NCI-H1417 treated with DMSO at 0.1 percent for 48 hours (cell line): ENCODE measurements around the gene SLC25A21.
A peak's percentile ranks its signal among the peaks of the same experiment; 100 is the strongest.
"Not testable (repeated sequence)": the region's sequence is repeated elsewhere in the genome, so short reads cannot be mapped to it uniquely, and the experiment has no call there.

ENCODE experiments used
- DNase-seq: peaks from one replicate; lab custom pipeline; 2025; lab: John Stamatoyannopoulos, UW

The SLC25A21 gene

DNA sequence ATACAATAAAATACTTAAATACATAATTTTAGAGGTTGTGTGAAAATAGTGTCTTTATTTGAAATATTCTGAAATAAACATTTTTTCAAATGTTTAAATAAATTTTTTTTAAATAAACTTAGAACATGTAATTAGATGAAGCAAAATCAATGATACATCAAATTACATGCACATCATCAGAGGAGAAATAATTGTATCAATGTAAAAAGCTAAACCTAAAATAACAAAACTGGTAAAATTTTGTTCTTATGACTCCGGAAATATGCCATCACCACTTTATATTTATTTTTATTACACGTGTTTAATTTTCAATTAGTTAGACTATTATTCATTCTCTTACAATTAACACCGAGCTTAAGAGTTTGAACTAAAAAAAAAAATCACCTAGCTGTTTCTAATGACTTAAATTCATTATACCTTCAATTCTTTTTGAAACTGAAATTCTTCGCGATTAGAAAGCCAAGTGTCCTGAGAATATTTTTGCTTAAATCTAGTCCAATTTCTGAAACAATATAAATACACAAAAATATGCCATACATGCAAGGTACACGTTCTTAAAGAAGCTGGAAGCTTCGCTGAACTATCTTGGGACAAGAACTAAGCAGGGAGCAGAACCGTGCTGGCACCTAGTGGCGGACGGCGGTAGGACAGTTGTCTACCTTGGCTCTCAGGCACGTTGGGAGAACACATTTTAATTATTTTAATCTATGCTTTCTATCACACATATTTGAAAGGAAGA, 230.5 kb downstream of the SLC25A21 start:
- peak; percentile 66 for DNase-seq

GRCh38 chr14:36940476-36940875, 231.9 kb downstream of the SLC25A21 start:
- DNase-seq, result no peak

DNA sequence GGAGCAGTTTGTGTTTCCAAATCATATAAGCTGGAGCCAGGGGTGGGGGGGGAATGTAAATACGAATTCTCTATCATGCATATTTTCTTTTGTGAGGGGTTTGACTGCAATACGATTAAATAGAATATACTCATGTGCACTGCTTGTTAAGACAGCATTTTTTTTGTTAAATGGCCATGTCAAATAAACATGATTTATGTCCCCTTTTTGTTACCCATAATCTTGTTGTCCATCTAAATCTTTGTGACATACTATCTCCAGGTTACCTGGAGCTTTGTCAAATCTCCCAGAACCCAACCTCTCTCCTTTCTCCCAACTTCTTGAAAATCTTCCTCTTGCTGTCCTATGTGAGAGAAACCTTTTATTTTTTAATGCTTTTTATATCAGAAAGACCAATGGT, 233.1 kb downstream of the SLC25A21 start:
- DNase-seq, result peak; percentile 39

GRCh38 chr14:36938678-36939077, 233.7 kb downstream of the SLC25A21 start:
- no peak for DNase-seq

GRCh38 chr14:36935976-36936678, 236.3 kb downstream of the SLC25A21 start:
- no peak for DNase-seq

DNA sequence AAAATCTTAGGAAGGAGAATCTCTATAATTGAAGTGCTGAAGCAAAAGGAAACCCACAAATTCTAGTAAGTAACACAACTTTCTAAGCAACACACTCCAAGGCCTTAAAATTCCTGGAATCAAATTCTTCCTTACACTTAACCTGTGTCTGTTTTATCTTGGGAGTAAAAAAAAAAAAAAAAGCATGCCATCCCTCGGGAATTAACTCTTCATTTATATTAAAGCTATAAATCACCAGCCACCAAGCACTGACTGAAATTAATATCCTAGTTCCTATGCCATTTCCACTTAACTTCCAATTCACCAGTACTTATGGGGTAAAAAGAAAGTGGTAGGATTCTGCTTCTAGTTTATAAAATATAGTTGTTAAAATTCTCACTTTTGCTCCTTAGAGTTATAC, 238.1 kb downstream of the SLC25A21 start:
- DNase-seq, result no peak

DNA sequence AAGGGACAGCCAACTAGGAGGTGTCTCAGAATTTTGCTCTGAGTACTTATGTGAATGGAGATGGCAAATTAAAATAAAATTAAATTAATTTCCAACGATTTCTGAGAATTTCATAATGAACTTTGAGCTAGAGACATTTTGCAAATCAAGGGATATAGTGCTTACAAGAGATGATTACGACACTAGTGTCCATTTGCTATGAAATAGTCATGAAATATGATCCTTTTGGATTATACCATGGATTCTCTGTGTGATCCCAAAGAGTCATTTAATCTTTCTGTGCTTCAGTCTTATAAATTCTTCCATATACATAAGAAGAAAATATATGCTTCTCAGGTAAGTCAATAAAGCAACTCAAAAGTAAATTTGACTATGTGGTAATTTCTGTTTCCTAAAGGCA, 240.6 kb downstream of the SLC25A21 start:
- DNase-seq, result no peak

- no peak for DNase-seq
These were observed 244.0 kb downstream of the SLC25A21 start for GRCh38 chr14:36928432-36928831.

GRCh38 chr14:36925094-36925493, 247.3 kb downstream of the SLC25A21 start:
- DNase-seq, result no peak

DNA sequence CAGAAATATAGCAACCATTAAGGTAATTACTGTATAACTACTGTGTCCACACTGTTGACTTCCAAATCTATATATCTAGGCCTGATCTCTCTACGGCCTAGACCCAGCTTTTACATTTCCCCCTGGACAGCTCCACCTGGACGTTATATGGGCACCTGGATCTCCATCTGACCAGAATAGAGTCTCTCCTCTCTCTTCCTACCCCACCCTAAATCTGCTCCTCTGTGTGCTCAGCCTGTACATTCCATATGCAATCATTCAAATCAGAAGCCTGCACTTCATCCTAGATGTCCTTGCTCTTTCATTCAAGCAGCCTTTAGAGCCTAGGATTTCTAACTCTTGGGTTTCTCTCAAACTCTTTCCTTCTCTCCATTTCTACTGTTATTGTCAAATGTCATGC, 255.7 kb downstream of the SLC25A21 start:
- DNase-seq, result peak; percentile 88

- DNase-seq, result peak; percentile 35
These were observed 257.3 kb downstream of the SLC25A21 start for GRCh38 chr14:36915081-36915480.

DNA sequence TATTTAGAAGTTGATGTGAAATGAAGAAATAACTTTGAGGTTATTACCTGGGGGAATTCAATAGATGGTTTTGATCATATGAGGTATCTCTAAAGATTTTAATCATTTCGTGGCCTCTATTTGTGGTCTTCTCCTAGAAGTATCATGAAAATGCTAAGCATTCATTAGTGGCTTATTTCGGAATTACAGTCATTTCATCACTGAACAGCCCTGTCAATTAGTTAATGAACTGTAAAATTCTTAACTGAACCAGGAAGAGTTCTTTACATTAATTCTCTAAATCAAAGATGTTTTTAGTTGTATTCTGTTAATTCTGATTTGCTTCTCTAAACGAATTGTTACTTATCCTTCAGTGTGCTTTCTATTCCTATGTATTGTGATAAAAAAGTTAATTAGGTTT, 261.8 kb downstream of the SLC25A21 start:
- DNase-seq, result no peak

DNA sequence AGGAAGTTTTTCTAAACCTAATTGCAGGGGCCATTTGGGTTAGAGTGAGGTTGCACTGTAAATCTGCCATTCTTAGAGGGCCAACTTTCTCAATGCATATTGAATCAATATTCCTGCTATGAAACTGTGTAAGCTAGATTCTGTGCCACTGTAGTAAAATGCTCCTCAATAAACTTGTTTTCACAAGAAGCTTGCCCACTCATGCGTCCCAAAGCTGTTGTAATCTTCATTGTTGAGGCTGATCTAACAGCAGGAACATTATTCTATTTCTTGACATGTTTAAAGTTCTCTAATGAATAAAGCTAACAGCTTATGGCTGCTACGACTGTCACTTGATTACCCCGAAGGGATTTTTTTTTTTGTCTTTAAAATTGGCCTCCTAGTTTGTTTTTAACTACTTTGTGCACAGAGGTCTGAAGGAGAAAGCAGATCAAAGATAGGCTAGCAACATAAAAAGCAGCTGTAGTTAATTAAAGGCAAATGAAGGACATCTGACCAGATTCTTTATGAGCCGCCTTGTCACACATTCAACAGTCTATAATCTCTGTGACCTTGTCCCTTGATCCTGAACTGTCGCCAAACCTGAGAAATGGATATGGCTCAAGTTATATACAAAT, 267.0 kb downstream of the SLC25A21 start:
- DNase-seq, result no peak

DNA sequence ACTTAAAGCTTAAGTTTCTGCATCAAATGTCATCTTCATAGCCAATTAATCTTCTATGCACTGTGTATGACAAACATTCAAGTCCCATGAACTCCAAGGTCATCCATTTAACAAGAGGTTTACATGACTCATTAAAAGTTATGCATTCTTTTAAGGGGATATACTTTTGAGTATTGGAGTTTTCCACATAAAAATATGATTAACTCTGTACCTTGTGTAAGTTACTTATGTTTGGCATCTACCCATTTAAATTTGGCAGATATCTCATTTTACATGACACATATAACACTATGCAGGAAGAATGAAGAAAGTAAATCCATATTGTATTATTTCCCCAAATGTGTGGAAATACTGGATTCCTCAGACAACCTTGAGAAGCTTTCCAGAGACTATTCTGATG, 270.5 kb downstream of the SLC25A21 start:
- no peak for DNase-seq

- no peak for DNase-seq
These were observed 271.6 kb downstream of the SLC25A21 start for GRCh38 chr14:36900846-36901245.

- DNase-seq, result not testable (repeated sequence)
These were observed 276.1 kb downstream of the SLC25A21 start for GRCh38 chr14:36896300-36896699.

DNA sequence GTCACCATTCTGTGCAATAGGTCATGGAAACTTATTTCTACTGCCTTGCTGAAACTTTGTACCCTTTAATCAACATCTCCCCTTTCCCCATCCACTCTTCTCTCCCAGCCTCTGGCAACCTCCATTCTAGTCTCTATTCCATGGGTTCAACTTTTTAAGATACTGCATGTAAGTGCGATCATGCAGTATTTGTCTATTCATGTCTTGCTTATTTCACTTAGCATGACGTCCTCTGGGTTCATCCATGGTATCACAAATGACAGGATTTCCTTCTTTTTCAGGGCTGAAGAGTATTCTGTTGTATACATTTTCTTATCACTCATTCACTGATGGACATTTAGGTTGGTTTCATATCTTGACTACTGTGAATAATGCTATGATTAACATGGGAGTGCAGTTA, 288.4 kb downstream of the SLC25A21 start:
- DNase-seq, result no peak

DNA sequence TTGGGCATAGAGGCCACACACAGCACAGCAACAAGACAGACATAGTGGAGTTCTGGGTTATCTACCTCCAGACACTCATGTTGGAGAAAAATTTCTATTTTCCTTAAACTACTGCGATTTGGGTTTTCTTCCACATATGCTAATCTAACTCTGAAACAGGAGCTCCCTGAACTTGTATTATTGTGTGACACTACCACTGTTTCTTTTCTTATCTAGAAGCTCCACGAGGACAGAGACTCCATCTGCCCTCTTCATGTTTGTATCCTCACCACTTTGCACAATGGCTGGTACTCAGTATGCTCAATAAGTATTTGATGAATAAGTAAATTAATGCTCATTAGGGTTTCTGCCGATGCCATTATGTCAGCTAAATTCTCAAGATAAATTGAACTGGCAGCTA, 292.1 kb downstream of the SLC25A21 start:
- DNase-seq, result no peak

- no peak for DNase-seq
These were observed 292.8 kb downstream of the SLC25A21 start for GRCh38 chr14:36879558-36879957.

GRCh38 chr14:36874396-36875138, 297.8 kb downstream of the SLC25A21 start:
- DNase-seq, result no peak

- DNase-seq, result no peak
These were observed 301.6 kb downstream of the SLC25A21 start for GRCh38 chr14:36870776-36871175.

DNA sequence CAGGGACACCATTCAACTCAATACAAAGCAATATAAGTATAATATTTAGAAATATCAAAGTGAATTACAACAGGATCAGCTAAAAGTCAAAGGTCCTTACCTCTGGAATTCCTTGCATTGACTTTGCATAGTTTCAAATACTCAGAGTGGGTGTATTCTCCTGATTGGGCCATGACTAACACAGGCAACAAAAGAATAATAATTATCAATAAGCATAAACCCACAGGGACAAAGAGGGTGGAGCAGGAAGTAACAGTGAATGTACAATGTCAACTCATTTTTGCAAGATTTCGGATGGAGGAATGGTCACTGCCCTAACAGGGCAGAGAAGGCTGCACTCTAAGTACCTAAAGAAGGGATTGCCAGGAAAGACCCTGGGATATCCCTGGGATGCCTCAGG, 303.3 kb downstream of the SLC25A21 start:
- no peak for DNase-seq

DNA sequence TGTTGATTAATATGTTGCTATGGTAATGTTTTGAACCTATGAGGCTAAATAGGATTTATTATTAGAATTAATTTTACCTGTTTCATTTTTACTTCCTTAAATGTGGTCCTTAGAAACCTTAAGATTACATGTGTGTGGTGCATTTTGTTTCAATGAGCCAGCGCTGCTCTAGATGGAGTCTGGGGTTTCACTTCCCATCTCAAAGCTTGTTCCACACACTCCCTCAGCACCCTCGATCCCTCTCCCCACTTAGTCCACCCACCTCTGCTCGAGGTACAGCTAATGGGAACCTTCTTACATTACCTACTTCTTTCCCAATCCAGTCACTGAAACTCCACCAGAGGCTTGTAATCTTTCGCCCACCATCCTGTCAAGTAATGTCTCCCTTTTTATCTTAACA, 305.5 kb downstream of the SLC25A21 start:
- DNase-seq, result no peak
